Measurements from ENCODE around the gene RTCA.

GRCh38 chr1:100229681-100230443 is 36.2 kb upstream of the RTCA start:
- TF ChIP-seq, protein P1, sequence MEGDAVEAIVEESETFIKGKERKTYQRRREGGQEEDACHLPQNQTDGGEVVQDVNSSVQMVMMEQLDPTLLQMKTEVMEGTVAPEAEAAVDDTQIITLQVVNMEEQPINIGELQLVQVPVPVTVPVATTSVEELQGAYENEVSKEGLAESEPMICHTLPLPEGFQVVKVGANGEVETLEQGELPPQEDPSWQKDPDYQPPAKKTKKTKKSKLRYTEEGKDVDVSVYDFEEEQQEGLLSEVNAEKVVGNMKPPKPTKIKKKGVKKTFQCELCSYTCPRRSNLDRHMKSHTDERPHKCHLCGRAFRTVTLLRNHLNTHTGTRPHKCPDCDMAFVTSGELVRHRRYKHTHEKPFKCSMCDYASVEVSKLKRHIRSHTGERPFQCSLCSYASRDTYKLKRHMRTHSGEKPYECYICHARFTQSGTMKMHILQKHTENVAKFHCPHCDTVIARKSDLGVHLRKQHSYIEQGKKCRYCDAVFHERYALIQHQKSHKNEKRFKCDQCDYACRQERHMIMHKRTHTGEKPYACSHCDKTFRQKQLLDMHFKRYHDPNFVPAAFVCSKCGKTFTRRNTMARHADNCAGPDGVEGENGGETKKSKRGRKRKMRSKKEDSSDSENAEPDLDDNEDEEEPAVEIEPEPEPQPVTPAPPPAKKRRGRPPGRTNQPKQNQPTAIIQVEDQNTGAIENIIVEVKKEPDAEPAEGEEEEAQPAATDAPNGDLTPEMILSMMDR (IDR thresholded peaks at IDR 0.05; ENCODE audit: low read depth, low read length, missing input control), result no peak
- TF ChIP-seq, protein P2, sequence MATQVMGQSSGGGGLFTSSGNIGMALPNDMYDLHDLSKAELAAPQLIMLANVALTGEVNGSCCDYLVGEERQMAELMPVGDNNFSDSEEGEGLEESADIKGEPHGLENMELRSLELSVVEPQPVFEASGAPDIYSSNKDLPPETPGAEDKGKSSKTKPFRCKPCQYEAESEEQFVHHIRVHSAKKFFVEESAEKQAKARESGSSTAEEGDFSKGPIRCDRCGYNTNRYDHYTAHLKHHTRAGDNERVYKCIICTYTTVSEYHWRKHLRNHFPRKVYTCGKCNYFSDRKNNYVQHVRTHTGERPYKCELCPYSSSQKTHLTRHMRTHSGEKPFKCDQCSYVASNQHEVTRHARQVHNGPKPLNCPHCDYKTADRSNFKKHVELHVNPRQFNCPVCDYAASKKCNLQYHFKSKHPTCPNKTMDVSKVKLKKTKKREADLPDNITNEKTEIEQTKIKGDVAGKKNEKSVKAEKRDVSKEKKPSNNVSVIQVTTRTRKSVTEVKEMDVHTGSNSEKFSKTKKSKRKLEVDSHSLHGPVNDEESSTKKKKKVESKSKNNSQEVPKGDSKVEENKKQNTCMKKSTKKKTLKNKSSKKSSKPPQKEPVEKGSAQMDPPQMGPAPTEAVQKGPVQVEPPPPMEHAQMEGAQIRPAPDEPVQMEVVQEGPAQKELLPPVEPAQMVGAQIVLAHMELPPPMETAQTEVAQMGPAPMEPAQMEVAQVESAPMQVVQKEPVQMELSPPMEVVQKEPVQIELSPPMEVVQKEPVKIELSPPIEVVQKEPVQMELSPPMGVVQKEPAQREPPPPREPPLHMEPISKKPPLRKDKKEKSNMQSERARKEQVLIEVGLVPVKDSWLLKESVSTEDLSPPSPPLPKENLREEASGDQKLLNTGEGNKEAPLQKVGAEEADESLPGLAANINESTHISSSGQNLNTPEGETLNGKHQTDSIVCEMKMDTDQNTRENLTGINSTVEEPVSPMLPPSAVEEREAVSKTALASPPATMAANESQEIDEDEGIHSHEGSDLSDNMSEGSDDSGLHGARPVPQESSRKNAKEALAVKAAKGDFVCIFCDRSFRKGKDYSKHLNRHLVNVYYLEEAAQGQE (IDR thresholded peaks at IDR 0.05), result no peak
- no peak for TF ChIP-seq JUND (IDR thresholded peaks at IDR 0.05)
- TF ChIP-seq SP1 (IDR thresholded peaks at IDR 0.05), result no peak
- TF ChIP-seq GABPA (IDR thresholded peaks at IDR 0.05 in 1 of 2, conservative IDR thresholded peaks at IDR 0.05 in 1 of 2), result no peak
- TF ChIP-seq, protein P3, sequence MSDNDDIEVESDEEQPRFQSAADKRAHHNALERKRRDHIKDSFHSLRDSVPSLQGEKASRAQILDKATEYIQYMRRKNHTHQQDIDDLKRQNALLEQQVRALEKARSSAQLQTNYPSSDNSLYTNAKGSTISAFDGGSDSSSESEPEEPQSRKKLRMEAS (IDR thresholded peaks at IDR 0.05), result no peak
- TF ChIP-seq YY1 (IDR thresholded peaks at IDR 0.05), result no peak
- TF ChIP-seq, protein P4, sequence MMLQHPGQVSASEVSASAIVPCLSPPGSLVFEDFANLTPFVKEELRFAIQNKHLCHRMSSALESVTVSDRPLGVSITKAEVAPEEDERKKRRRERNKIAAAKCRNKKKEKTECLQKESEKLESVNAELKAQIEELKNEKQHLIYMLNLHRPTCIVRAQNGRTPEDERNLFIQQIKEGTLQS (IDR thresholded peaks at IDR 0.05), result no peak
